HAP-1 (cell line): ENCODE results near the gene MRGPRF.

Experiments
- DNase-seq, 2 experiments: peaks; one replicate each; pipeline ENCODE4 v3.0.0-alpha.2; 2016 to 2020; ENCODE audit warnings: low spot score in 2 of 2
- H3K27me3 ChIP-seq: fragments of 250-450 bp; sonication (Bioruptor Pico); 2 replicates; pipeline ENCODE4 v1.5.1; 2020; ENCODE audit warnings: low read depth, mild to moderate bottlenecking, moderate library complexity
- H3K36me3 ChIP-seq: fragments of 250-450 bp; sonication (Bioruptor Pico); replicated peaks from 2 replicates; pipeline ENCODE4 v1.5.1; 2020; ENCODE audit warnings: mild to moderate bottlenecking
- H3K4me1 ChIP-seq: fragments of 250-450 bp; sonication (Bioruptor Pico); 2 replicates; pipeline ENCODE4 v1.5.1; 2020; ENCODE audit warnings: mild to moderate bottlenecking
- H3K4me3 ChIP-seq: fragments of 250-450 bp; sonication (Bioruptor Pico); 2 replicates; pipeline ENCODE4 v1.5.1; 2020; ENCODE audit warnings: mild to moderate bottlenecking, moderate library complexity
- H3K9me3 ChIP-seq: fragments of 250-450 bp; sonication (Bioruptor Pico); 2 replicates; pipeline ENCODE4 v1.5.1; 2020; ENCODE audit warnings: mild to moderate bottlenecking, moderate library complexity
- in situ Hi-C: fragments of 300-500 bp; cut with MboI; formaldehyde crosslinking; loops from 3 replicates; pipeline ENCODE4 v1.14.3; 2020; ENCODE audit warnings: low sequenced_read_pairs, inconsistent platforms, mixed read lengths

The MRGPRF gene, protein sequence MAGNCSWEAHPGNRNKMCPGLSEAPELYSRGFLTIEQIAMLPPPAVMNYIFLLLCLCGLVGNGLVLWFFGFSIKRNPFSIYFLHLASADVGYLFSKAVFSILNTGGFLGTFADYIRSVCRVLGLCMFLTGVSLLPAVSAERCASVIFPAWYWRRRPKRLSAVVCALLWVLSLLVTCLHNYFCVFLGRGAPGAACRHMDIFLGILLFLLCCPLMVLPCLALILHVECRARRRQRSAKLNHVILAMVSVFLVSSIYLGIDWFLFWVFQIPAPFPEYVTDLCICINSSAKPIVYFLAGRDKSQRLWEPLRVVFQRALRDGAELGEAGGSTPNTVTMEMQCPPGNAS

DNA sequence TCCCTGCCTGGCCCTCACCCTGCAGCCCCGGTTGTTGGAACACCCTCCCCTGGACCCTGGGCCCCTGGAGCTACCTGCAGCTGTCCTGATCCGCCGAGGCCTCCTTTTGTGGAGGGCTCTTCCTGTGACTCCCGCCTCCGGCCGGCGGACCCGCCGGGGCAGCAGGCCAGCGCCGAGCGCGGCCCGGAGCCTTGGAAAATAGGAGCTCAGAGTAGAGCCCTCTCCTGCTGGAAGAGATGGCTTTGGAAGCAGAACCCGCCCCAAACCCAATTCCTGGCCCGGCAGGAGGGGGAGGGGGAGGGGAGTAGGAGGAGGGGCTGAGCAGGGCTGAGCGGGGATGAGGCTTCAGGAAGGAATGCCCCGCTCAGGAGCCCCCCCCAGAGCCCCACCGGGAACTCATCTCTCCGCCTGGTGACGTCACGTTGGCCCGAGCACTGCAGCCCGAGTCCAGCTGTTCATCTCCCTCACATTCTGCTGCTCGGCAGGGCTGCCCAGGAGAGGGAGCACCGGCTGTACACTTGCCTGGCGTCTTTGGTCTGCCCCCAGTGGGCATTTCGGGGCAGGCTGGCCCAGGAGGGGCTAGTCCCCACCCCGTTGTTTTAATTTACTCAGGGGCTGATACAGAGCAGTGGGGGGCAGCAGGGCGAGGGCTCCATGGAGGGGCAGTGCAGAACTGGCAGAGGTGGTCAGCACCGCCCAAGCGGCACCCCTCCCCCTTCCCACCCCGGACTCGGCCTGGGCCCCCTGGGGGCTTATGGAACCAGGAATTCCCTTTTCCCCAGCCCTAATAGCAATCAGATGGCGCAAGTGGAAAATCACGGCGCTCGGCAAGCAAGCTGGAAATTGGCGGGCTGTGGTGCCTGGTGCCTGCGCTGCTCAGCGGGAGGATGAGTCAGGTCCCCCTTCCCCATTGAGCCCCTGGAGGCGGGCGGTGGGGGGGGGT, at the start of gene MRGPRF:
TSS of gene MRGPRF (minus strand) at position 238 of the 943 bp plus-strand sequence. CDS start 3,345 bp downstream, outside the sequence.
- in situ Hi-C loops, result no loop called here
- H3K9me3 ChIP-seq, result no peaks in the 10 kb centered on the region
- DNase-seq, result no peak
- H3K36me3 ChIP-seq, result no peaks in the 10 kb centered on the region
- H3K27me3 ChIP-seq, result no peaks in the 10 kb centered on the region
- no peak within 1 kb of the TSS for H3K4me3 ChIP-seq
- peaks cover 7% of the 10 kb centered on the region for H3K4me1 ChIP-seq

DNA sequence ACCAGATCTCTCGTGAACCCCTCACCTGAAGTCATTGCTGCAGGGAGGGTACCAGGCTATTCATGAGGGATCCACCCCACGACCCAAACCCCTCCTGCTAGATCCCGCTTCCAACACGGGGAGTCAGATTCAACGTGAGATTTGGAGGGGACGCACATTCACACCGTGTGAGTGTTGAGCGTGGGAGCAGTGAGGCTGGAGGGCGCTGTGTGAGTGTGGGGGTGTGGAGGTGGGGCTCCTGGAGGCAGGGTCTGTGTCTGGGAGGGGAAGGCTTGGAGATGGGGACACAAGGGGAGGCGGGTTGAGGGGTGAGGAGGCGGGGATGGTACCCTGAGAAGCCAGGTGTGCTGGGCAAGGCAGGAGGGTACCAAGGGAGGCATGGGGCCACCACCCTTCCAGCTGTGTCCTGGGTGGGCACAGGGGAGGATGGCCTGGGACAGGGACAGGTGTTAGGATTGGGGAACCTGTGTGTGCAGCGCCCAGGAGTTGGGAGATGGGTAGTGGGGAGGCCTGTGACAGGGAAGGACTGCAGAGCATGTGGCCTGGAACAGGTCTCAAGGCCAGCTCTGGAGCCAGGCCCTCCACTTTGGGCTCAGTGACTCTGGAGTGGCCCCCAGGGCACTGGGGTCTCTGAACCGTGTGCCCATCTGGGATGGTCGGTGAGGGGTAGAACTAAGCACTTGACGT, 49.3 kb upstream of the MRGPRF start:
- Histone ChIP-seq H3K27me3 (no peaks in the 10 kb centered on the region), H3K4me1 (no peaks in the 10 kb centered on the region), H3K4me3 (no peak overlapping the region), H3K36me3 (no peaks in the 10 kb centered on the region; the same call in 1 of the 2 replicates), H3K9me3 (no peaks in the 10 kb centered on the region)
- in situ Hi-C loops, result no loop called here
- no peak for DNase-seq

DNA sequence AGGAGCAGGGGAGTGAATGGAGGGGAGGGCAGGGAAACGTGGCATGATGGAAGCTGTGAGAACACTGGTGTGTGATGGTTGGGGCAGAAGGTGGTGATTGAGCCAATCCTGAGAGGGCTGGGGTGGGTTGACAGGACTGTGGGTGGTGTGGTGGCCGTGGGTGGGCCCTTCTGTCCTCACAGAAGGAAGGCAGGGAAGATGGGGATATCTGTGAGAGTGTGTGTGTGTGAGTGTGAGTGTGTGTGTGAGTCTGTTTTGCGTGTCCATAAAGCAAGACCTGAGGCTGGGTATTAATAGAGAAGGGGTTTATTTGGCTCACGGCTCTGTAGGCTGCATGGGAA, 48.6 kb upstream of the MRGPRF start:
- no peaks in the 10 kb centered on the region; the same call in 1 of the 2 replicates for H3K36me3 ChIP-seq
- no peak overlapping the region for H3K4me3 ChIP-seq
- H3K4me1 ChIP-seq, result no peaks in the 10 kb centered on the region
- in situ Hi-C loops, result no loop called here
- no peaks in the 10 kb centered on the region for H3K9me3 ChIP-seq
- no peaks in the 10 kb centered on the region for H3K27me3 ChIP-seq
- no peak for DNase-seq

DNA sequence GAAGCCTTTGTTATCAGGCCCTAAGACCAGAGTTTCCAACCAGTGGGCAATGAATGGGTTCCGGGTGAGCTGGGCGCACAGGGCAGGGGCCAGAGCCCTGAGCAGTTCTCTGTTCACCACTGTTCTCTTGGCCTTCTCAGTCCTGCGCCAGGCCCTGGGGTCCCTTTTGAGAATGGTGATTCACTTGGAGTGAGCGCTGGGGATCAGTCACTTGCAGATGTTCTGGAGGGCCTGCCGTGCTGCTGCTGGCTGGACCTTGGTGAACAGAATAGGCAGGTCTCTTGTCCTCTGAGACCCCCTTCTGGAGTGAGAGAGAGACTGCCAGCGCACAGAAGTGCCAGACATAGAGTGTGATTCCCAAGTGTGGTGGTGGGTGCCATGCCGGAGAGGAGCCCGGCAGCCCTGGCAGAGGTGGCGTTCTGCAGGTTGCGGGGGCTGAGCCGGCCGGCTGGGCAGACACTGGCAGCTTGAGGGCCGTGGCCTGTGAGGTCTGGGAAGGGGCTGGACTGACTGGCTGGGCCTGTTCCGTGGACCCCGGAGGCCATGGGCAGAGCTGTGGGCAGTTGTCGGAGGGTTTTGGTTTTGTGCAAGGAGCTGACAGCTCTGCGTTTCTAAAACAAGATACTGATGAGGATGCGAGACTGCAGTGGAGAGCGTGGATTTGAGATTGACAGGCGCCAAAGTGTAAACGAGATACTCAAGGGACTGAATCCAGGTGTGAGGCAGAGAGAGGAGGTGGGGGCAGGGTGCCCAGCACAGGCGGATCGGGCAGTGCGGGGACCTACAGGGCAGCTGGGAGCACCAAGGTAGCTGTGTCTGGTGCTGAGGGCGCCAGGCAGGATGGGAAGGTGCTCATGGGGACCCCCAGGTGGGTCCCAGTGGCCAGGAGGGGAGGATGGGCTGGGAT, 48.0 kb upstream of the MRGPRF start:
- H3K4me3 ChIP-seq, result no peak overlapping the region
- no peaks in the 10 kb centered on the region; the same call in 1 of the 2 replicates for H3K36me3 ChIP-seq
- no peaks in the 10 kb centered on the region for H3K4me1 ChIP-seq
- no peak for DNase-seq
- H3K9me3 ChIP-seq, result no peaks in the 10 kb centered on the region
- no peaks in the 10 kb centered on the region for H3K27me3 ChIP-seq
- in situ Hi-C loops, result no loop called here

DNA sequence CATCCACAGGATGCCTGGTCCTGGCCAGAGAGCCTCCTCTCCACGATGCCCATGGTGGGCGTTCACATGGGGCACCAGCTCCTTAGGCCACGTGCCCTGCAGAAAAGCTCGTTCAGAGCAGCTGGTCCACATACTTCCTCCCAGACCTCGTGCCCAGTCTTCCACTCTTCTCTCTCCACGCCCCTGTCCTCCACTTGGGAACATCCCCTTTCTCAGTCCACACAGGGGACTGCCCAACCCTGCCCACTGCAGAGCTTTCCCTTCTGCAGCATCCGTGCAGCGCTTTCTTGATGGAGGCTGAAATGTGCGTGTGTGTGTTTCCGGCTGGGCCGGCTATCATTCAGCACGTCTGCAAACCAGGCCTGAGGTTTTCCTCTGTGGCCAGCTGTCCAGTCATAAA, 46.9 kb upstream of the MRGPRF start:
- Histone ChIP-seq H3K4me3 (no peak overlapping the region), H3K36me3 (no peaks in the 10 kb centered on the region; the same call in none of the 2 replicates), H3K9me3 (no peaks in the 10 kb centered on the region), H3K4me1 (no peaks in the 10 kb centered on the region), H3K27me3 (no peaks in the 10 kb centered on the region)
- in situ Hi-C loops, result no loop called here
- DNase-seq, result no peak

DNA sequence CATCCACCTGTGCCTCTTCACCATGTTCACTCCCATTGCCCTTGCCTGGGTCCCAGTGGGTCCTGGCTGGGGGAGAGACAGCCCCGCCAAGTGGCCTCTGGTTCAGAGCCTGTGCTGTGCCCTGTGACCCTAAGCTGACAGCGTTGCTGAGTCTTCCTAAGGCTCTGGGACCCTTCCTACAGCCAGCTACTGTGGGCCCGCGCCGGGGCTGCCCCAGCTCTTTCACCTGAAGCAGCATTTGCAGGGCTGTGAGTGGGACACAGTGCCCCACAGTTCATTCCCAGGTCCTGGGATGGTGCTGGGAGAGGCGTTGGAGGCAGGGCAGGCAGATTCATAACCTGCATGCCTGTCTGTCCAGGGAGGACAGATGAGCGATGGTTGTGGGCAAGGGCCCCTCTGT, 46.4 kb upstream of the MRGPRF start:
- no peak for DNase-seq
- H3K4me1 ChIP-seq, result no peaks in the 10 kb centered on the region
- peaks cover 1% of the 10 kb centered on the region for H3K36me3 ChIP-seq
- in situ Hi-C loops, result no loop called here
- H3K27me3 ChIP-seq, result no peaks in the 10 kb centered on the region
- no peak overlapping the region for H3K4me3 ChIP-seq
- no peaks in the 10 kb centered on the region for H3K9me3 ChIP-seq

DNA sequence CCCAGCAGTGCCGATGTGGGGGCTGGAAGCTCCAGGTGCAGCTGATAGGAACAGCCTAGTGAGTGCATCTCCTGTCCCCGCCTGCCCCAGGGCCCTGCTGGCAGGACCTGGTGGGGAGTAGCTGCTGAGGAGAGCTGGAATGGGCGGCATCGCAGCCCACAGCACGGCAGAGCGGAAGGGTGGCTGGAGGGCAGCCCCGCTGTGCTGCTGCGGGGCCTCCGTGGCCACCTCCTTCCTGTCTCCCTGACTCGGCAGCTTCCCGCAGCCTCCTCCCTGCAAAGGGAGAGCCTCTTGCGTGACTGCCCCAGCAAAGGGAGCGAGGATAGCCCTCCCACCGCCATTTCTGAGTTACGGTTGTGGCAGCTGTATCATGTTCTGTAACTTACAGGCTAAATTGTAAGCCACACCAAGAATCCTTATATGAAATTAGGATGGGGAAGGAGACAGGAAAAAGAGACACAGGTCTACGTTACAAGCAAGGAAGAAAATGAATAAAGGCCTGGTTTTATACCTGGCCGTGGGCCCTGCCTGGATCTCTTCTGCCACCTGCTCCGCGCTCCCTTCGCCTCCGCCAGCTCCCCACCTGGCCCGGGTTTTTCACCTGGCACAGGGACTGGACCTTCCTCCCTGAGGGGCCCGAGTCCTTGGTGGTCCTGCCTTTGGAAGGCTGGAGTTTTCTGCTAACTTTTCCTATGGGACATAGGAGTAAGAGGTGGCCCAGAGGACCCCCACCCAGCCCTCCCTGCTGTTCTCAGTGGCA, 45.6 kb upstream of the MRGPRF start:
- Histone ChIP-seq H3K27me3 (no peaks in the 10 kb centered on the region), H3K4me1 (no peaks in the 10 kb centered on the region), H3K4me3 (no peak overlapping the region), H3K9me3 (no peaks in the 10 kb centered on the region), H3K36me3 (peaks cover 3% of the 10 kb centered on the region)
- DNase-seq, result no peak
- in situ Hi-C loops, result no loop called here

DNA sequence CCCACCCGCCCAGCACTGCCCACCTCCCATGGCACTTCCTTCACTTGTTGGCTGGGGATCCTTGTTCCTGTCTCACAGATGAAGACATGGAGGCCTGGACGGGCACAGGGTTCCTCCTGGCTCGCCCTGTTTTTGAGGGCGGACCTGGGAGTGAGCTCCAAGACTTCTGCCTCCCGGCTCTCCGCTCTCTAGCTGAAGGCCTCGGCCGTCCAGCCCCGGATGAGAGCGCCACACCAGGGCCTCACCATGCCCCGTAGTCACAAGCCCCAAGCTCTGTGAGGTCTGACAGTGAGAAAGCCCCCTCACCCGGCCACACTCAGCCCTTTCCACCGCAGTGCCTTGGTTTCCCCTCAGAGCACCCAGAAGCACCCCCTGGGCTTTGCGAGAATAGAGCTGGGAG, 44.8 kb upstream of the MRGPRF start:
- Histone ChIP-seq H3K9me3 (no peaks in the 10 kb centered on the region), H3K36me3 (peaks cover 3% of the 10 kb centered on the region), H3K27me3 (no peaks in the 10 kb centered on the region), H3K4me3 (no peak overlapping the region), H3K4me1 (no peaks in the 10 kb centered on the region)
- DNase-seq, result no peak
- in situ Hi-C loops, result no loop called here

DNA sequence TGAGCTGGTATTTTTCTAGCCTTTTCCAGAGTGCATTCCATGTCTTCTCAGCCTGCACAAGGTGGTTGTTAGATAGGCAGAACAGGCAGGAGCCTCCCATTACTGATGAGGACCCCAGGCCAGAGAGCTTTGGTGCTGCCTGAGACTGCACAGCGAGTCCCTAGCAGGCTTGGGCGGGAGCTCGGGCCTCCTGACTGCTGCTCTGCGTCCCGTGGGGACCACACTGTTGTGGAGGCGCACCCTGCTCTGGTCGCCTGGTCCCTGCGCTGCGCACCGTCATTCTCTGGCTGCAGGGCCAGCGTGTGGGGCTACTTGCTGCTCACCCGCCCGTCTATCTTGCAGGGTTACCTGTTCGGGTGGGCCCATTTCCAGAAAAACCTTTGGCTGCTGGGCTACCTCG, 44.2 kb upstream of the MRGPRF start:
- in situ Hi-C loops, result no loop called here
- no peak for DNase-seq
- Histone ChIP-seq H3K4me1 (no peaks in the 10 kb centered on the region), H3K4me3 (no peak overlapping the region), H3K36me3 (peaks cover 3% of the 10 kb centered on the region), H3K9me3 (no peaks in the 10 kb centered on the region), H3K27me3 (no peaks in the 10 kb centered on the region)

DNA sequence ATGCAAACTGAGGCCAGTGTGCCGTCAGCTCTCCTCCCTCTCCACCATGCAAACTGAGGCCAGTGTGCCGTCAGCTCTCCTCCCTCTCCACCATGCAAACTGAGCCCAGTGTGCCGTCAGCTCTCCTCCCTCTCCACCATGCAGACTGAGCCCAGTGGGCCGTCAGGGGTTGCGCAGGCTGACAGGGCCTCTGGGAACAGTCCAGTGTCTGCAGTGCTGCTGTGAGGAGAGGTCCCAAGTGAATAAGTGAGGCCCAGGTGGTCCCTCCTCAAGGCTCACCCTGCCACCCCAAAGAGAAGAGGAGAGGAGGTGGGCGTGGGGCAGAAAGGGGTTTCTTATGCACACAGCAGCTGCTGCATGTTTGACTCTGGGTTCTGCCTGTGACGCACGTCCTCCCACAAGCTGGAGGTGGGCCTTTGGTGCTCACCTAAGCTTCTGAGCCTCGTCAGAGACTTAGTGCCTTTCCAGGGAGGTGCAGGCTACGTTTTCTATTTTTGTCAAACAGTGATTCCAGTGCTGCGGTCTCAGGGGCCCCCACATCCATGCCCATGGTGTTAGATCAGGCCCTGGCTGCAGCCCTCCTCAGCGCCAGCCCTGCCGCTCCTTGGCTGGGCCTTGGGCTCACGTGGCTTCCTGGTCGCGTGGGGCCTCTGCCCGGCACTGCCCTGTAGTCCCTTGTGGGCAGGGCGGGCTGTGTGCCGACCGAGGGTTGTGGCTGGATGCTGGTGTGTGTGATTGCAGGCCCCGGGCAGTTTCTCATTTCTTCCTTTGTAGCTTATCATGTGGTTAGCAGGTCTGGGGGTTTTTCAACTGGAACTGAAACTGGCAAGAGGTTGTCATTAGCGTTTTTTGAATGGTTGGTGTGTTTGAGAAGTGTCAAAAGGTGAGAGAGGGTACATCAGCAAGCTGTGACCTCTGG, 42.8 kb upstream of the MRGPRF start:
- H3K27me3 ChIP-seq, result no peaks in the 10 kb centered on the region
- in situ Hi-C loops, result no loop called here
- H3K4me3 ChIP-seq, result no peak overlapping the region
- no peaks in the 10 kb centered on the region for H3K9me3 ChIP-seq
- DNase-seq, result no peak
- no peaks in the 10 kb centered on the region; the same call in 1 of the 2 replicates for H3K4me1 ChIP-seq
- peaks cover 3% of the 10 kb centered on the region for H3K36me3 ChIP-seq

DNA sequence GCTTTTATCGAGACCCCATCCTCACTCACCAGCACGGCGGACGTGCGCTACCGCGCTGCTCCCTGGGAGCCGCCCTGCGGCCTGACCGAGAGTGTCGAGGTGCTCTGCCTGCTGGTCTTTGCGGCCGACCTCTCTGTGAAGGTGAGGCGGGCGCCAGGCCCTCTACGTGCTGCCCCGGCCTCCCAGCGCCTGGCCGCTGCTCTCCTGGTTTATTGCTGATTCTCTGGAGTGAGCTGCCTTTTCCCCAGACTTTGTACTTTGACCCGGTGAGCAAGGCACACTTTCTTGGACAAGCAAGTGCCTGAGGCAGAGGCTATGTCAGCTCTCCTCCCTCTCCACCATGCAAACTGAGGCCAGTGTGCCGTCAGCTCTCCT, 42.2 kb upstream of the MRGPRF start:
- Histone ChIP-seq H3K9me3 (no peaks in the 10 kb centered on the region), H3K27me3 (no peaks in the 10 kb centered on the region), H3K36me3 (peaks cover 3% of the 10 kb centered on the region), H3K4me1 (no peaks in the 10 kb centered on the region; the same call in 1 of the 2 replicates), H3K4me3 (no peak overlapping the region)
- DNase-seq, result no peak
- in situ Hi-C loops, result no loop called here
